Upper lobe of right lung (tissue), 1 donor: ENCODE measurements around the gene ADISSP. TPM values are rescaled to one million over a fixed set of nuclear protein-coding genes. Genes with fewer than 3 reads are reported as not detected.
A peak's percentile ranks its signal among the peaks of the same experiment; 100 is the strongest.

Source experiments
- ATAC-seq: fragments of 200-7000 bp; cut with Tn5 transposase; one replicate; pipeline ENCODE4 v1.9.1; 2020; ENCODE audit warnings: mild to moderate bottlenecking, moderate library complexity
- DNase-seq: peaks from one replicate; pipeline ENCODE4 v3.0.0-alpha.2; 2020
- H3K27ac ChIP-seq: fragments of 200-600 bp; one replicate; pipeline ENCODE4 v1.8.0; 2022
- H3K27me3 ChIP-seq: fragments of 200-600 bp; one replicate; pipeline ENCODE4 v1.8.0; 2022; ENCODE audit warnings: mild to moderate bottlenecking
- H3K36me3 ChIP-seq: fragments of 200-600 bp; one replicate; pipeline ENCODE4 v1.8.0; 2022
- H3K4me1 ChIP-seq: fragments of 200-600 bp; one replicate; pipeline ENCODE4 v1.8.0; 2022
- H3K4me3 ChIP-seq: fragments of 200-600 bp; one replicate; pipeline ENCODE4 v1.8.0; 2022; ENCODE audit warnings: mild to moderate bottlenecking
- H3K9me3 ChIP-seq: fragments of 200-600 bp; one replicate; pipeline ENCODE4 v1.8.0; 2022
- CTCF ChIP-seq: fragments of 200-600 bp; IDR thresholded peaks from one replicate; pipeline ENCODE4 v1.8.0; 2022; ENCODE audit warnings: antibody characterized with exemption
- intact Hi-C: fragments of 100-400 bp; cut with DNase I; formaldehyde crosslinking; loops from one replicate; pipeline ENCODE4 v1.11.0; 2022
- total RNA-seq: library from RNA; stranded (reverse); fragmentation: NEBNext Ultra II Directional; extraction: Animal tissue kit (Norgen Biotek cat#: 25700); gene quantifications from one replicate; pipeline ENCODE4 v1.2.1, GENCODE V29; 2021
- donor health status: DM: no; HTN: yes; CAD: no; lungs with severe emphysema.

Gene ADISSP
- total RNA-seq, 1 donor from 2014 or later: 23.3 TPM

GRCh38 chr20:3771552-3772058 is 4.1 kb upstream of the ADISSP start:
- TF ChIP-seq CTCF: no peak
- H3K4me3 ChIP-seq: no peak overlapping the region
- no peak for DNase-seq
- no peaks in the 10 kb centered on the region for H3K36me3 ChIP-seq
- ATAC-seq: no peak
- intact Hi-C loops: no loop called here
- H3K4me1 ChIP-seq: peaks cover 14% of the 10 kb centered on the region
- H3K27me3 ChIP-seq: no peaks in the 10 kb centered on the region
- no peaks in the 10 kb centered on the region for H3K9me3 ChIP-seq
- no peak overlapping the region for H3K27ac ChIP-seq

GRCh38 chr20:3768342-3769130 is 983 bp upstream of the ADISSP start:
- peak; percentile 55 for TF ChIP-seq CTCF
- Histone ChIP-seq H3K9me3 (no peaks in the 10 kb centered on the region), H3K4me1 (peaks cover 19% of the 10 kb centered on the region), H3K36me3 (no peaks in the 10 kb centered on the region), H3K27me3 (no peaks in the 10 kb centered on the region), H3K4me3 (peak overlapping the region; percentile 69), H3K27ac (peak overlapping the region; percentile 86)
- intact Hi-C loops: no loop called here
- ATAC-seq: peak; percentile 55
- peak; percentile 88 for DNase-seq

GRCh38 chr20:3767110-3767426 is 485 bp downstream of the ADISSP start:
- no peaks in the 10 kb centered on the region for H3K36me3 ChIP-seq
- H3K27ac ChIP-seq: peak overlapping the region; percentile 36
- ATAC-seq (no peak), DNase-seq (no peak)
- H3K4me3 ChIP-seq: peak overlapping the region; percentile 69
- no peaks in the 10 kb centered on the region for H3K27me3 ChIP-seq
- intact Hi-C loops: no loop called here
- H3K9me3 ChIP-seq: no peaks in the 10 kb centered on the region
- no peak for TF ChIP-seq CTCF
- H3K4me1 ChIP-seq: peaks cover 19% of the 10 kb centered on the region

- Histone ChIP-seq H3K27ac (no peak overlapping the region), H3K4me3 (peak overlapping the region; percentile 69), H3K36me3 (peaks cover 2% of the 10 kb centered on the region), H3K27me3 (no peaks in the 10 kb centered on the region), H3K4me1 (peaks cover 19% of the 10 kb centered on the region), H3K9me3 (no peaks in the 10 kb centered on the region)
- intact Hi-C loops: no loop called here
- DNase-seq (no peak), ATAC-seq (no peak)
- TF ChIP-seq CTCF: no peak
These were observed 987 bp downstream of the ADISSP start for GRCh38 chr20:3766422-3767109.

- TF ChIP-seq CTCF: no peak
- no peak overlapping the region for H3K4me3 ChIP-seq
- peaks cover 19% of the 10 kb centered on the region for H3K4me1 ChIP-seq
- intact Hi-C loops: no loop called here
- no peak for DNase-seq
- H3K27ac ChIP-seq: no peak overlapping the region
- H3K9me3 ChIP-seq: no peaks in the 10 kb centered on the region
- ATAC-seq: no peak
- H3K27me3 ChIP-seq: no peaks in the 10 kb centered on the region
- H3K36me3 ChIP-seq: peaks cover 4% of the 10 kb centered on the region
These were observed 2.2 kb downstream of the ADISSP start for GRCh38 chr20:3765171-3765882.
